HG03575 (cell line): Measurements from ENCODE around the gene AGPS.
"Not testable (repeated sequence)": the region's sequence is repeated elsewhere in the genome, so short reads cannot be mapped to it uniquely, and the experiment has no call there.

Experiments
- ATAC-seq: cut with Tn5 transposase; IDR thresholded peaks from one replicate; pipeline ENCODE4 v1.9.1; 2021; ENCODE audit not compliant: unreplicated experiment, insufficient number of reproducible peaks, low FRiP score; ENCODE audit errors: extremely low read depth

The AGPS gene

DNA sequence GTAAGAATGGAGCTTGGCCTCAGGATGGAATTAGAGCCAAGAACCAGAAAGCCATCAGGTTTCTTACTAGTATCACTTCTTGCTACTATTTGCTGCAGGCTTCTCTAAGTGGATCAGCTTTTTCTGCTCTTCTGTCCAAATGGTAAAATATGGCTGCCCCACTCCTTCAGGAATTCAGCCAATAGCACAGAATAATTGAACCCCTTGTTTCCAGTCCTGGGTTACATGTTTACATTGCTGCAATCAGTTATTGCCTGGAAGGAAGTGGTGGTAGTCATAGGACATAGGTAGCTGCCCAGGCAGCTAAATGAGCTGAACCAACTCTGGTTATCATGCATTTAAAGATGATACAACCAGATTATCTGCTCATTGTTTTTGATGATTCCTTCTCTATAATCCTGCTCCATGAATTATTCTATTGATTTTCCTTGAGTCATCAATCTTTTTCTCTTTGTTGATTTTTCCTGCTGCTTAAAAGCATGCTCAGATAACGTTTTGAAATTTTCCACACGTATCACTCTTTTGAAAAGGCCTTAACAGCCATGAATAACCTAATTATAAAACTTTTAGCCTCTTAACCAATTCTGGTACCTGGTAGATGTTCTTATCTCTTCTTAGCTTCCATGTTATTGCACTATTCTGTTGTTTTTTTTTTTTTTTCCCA, 12.6 kb downstream of the AGPS start:
- ATAC-seq = no peak

DNA sequence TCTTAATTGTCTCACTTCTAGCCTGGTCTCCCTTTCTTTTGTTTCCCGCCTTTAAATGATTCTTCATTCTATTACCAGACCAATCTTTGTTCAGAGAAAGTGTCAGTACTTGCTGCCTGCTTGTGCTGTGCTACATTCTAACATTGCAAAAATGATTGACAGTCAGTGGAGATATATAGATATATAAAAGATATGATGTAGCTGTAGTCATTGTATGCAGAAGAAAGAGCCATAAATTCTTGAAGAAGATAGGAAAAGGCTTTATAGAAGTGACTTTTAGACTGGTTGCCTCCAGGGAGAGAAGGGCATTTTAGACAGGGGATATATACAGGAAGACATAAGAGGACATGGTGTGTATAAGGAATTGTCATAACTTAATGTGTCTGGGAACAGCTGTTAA, 13.6 kb downstream of the AGPS start:
- ATAC-seq = no peak

DNA sequence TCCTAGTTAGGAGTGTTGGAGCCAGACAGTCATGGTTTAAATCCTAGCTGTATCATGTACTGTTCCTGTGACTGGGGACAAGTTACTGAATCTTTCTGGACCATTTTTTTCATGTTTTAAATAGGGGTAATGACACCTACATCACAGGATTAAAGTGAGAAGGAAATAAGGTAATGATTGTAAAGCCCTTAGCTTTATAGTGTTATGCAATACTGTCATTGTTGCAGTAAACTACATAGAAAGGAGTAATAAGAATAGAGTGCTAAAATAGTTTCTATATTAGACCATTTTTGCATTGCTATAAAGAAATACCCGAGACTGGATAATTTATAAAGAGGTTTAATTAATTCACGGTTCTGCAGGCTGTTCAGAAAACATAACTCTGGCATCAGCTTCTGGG, 14.5 kb downstream of the AGPS start:
- ATAC-seq = no peak

DNA sequence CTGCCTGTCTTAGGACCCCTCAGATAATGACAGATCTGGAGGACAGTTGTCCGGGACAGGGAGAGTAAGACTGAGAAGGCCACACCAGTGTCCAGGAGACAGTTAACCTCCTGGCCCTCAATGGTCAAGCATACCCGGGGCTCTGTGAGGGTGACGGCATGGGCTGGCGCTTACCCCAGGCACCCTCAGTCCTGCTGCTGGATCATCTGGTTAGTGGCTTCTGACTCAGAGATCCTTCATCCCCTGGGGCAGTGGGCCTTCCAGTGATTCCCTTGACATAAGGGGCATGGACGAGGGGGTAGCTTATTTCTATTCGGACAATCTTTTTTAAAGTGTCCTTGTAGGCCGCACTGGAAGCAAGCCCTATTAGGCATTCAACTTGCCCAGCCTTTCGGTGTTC, 18.1 kb downstream of the AGPS start:
- not testable (repeated sequence) for ATAC-seq

DNA sequence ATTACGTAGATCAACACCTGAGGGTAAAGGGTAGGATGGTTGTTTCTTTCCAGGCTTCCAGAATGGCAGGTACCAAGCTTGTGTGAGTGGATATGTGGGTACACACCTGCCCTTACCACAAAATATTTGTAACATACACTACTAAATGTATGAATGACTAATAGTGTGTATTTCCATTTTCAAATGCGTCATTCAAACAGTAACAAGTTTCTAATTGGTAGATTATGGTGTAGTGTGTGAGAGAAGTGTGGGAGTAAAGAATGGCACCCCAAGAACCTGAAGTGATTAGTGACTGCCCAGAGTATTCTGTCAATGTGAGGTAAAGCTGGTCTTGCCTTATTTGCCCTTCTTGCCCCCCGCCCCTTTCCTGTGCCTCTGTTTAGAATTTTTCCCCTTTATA, 21.1 kb downstream of the AGPS start:
- ATAC-seq = no peak

DNA sequence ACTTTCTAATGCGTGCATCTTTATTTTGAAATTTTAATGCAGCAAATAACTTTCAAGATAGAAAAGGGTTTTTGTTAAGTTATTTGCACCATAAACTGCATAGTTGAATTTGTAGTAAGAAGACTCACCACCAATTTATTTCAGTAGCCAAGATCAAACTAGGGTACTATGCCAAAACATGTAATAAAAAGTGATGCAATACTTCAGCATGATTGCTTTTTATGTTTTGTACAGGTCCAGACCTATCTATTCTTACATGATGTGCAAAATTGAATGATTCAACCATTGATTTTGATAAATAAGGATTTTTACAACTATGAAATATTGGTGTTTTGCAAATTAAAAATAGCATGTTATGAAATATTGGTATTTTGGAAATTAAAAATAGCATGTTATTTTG, 26.7 kb downstream of the AGPS start:
- ATAC-seq = no peak

DNA sequence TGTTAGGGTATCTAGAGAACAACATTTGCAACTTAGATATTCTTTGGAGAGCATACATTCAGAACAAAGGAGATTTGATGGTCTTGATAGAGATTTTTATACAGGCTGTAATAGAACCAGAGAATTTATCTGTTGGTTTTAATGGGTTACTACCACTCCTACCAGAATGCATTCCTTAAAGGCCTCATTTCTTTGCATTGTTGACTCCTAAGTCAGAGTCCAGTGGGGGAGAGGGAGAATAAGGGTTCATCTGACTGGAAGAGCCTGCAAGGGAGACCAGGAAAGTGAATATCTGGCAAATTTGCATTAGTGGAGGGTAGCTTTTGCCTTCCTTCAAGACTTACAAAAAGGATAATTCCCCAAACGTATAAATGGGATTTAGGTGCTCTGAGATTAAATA, 29.7 kb downstream of the AGPS start:
- ATAC-seq = no peak

DNA sequence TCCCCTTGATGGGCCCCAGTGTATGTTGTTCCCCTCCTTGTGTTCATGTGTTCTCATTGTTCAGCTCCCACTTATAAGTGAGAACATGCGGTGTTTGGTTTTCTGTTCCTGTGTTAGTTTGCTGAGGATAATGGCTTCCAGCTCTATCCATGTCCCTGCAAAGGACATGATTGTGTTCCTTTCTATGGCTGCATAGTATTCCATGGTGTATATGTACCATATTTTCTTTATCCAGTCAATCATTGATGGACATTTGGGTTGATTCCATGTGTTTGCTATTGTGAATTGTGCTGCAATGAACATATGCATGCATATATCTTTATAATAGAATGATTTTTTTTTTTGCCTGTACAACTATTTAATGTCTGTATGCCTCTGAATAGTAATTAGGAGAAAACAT, 31.5 kb downstream of the AGPS start:
- not testable (repeated sequence) for ATAC-seq

DNA sequence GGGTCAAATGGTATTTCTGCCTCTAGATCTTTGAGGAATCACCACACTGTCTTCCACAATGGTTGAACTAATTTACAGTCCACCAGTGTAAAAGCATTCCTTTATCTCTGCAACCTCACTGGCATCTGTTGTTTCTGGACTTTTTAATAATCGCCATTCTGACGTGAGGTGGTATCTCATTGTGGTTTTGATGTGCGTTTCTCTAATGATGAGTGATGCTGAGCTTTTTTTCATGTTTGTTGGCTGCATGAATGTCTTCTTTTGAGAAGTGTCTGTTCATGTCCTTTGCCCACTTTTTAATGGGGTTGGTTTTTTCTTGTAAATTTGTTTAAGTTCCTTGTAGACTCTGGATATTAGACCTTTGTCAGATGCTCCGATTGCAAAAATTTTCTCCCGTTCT, 32.0 kb downstream of the AGPS start:
- not testable (repeated sequence) for ATAC-seq

DNA sequence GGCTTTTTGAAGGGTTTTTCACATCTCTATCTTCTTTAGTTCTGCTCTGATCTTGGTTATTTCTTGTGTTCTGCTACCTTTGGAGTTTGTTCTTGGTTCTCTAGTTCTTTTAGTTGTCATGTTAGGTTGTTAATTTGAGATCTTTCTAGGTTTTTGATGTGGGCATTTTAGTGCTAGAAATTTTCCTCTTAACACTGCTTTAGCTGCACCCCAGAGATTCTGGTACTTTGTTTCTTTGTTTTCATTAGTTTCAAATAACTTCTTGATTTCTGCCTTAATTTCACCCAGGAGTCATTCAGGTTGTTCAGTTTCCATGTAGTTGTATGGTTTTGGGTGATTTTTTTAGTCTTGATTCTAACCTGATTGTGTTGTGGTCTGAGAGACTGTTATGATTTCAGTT, 34.7 kb downstream of the AGPS start:
- no peak for ATAC-seq

DNA sequence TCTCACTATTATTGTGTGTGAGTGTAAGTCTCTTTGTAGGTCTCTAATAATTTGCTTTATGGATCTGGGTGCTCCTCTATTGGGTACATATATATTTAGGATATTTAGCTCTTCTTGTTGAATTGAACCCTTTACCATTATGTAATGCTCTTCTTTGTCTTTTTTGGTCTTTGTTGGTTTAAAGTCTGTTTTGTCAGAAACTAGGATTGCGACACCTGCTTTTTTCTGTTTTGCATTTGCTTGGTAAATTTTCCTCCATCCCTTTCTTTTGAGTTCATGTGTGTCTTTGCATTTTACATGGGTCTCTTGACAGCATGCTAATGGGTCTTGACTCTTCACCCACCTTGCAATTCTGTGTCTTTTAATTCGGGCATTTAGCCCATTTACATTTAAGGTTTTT, 35.4 kb downstream of the AGPS start:
- not testable (repeated sequence) for ATAC-seq

DNA sequence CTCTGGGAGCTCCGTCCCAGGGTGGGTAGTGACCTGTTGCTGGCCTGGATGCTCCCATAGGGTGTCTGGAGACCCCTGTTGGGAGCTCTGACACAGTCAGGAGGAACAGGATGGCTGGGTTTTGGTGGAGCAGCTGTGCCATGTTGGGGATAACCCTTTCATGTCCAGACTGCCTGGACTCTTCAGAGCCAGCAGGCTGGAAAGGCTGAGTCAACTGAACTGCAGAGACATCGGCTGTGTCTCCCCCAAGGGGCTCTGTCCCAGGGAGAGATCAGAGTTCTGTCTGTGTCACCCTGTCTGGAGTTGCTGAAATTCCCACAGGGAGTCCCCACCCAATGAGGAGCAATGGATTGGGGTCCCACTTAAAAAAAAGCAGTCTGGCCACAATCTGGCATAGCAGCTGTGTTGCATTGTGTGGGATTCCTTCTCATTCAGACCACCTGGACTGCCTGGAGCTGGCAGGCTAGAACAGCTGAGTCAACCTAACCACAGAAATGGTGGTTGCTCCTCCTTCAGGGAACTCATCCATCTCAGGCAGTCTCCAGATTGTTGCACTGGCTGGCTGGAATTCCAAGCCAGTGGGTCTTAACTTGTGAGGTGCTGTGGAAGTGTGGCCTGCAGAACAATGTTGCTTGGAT, 37.2 kb downstream of the AGPS start:
- no peak for ATAC-seq

DNA sequence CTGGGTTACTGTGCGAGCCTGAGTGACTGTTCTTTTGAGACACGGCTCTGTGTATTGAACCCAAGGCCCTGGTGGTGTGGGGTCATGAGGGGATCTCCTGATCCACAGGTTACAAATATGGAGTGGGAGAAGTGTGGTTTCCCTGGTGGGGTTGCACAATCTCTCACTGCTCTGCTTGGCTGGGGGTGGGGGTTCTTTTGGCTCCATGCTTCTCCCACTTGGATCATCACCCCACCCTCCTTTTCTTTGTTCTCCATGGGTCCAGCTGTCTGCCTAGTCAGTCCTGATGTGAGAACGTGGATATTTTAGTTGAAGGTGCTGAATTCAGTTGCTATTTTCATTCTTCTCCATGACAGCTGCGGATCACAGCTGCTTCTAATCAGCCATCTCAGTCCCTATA, 37.8 kb downstream of the AGPS start:
- ATAC-seq = no peak

DNA sequence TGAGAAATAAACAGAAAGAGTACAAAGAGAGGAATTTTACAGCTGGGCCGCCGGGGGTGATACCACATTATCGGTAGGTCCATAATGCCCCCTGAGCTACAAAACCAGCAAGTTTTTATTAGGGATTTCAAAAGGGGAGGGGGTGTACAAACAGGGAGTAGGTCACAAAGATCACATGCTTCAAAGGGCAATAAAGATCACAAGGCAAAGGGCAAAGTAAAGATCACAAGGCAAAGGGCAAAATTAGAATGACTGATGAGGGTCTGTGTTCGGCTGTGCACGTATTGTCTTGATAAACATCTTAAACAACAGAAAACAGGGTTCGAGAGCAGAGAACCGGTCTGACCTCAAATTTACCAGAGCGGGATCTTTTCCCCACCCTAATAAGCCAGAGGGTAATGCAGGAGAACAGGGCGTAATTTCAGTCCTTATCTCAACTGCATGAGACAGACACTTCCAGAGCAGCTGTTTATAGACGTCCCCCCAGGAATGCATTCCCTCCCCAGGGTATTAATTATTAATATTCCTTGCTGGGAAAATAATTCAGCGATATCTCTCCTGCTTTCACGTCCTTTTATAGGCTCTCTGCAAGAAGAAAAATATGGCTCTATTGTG, 38.6 kb downstream of the AGPS start:
- ATAC-seq = not testable (repeated sequence)

DNA sequence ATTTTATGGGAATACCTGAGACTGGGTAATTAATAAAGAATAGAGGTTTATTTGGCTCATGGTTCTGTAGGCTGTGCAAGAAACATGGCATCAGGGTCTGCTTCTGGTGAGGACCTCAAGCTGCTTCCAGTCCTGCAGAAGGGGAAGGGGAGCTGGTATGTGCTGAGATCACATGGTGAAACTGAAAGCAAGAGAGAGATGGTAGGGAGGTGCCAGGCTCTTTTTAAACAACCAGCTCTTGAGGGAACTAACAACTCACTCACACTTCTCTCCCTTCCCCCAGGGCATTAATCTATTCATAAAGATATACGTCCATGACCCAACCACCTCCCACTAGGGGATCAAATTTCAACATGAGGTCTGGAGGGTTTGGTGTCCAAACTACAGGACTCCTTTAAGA, 40.1 kb downstream of the AGPS start:
- ATAC-seq = no peak

DNA sequence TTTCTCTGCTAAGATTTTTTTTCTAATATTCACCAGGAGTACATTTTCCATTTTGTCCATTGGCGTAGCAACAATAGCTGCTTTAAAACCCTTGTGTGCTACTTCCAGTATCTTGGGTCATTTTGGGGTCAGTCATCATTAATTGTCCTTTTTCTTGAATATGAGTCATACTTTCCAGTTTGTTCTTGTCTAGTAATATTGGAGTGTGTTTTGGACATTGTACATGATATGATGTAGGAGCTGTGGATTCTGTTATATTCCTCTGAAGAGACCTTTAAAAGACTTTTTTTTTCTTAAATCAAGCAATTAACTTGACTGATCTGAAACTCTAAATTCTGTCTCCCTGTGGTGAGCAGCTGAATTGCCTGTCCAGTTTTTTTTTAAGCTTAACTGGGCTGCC, 40.8 kb downstream of the AGPS start:
- no peak for ATAC-seq

DNA sequence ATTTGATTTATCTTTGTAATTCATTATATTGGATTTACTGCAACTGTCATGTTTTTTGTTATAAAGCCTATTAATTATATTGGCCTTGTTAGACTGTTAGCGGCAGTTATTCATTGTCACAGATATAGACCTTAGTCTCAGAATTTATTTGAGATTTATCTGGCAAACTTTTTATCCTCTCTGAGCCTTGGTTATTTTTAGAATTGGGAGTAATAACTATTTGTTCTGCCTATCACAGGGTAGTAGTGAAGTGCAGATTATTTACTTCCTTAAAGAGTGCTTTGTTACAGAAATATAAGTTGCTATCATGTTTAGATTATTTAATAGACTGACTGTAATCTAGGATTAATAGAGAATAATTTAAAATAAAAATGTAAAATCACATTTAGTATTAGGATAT, 41.9 kb downstream of the AGPS start:
- no peak for ATAC-seq

DNA sequence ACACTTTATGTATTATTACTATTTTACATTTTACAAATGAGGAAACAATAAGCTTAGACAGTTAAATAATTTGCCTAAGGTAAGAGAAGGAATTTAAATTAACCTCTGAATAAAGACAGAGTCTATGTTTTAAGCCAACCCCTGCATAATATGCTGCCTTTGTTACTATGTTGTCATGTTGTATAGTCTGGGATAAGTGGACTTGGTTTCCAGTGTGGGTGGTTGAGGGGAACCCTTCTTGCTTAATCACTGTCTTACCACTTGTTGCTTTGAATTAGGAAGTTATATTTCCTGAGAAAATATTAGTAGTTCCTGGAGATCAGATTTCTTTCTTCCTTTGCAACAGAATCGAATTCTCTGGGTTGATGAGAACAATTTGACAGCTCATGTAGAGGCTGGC, 52.6 kb downstream of the AGPS start:
- no peak for ATAC-seq

DNA sequence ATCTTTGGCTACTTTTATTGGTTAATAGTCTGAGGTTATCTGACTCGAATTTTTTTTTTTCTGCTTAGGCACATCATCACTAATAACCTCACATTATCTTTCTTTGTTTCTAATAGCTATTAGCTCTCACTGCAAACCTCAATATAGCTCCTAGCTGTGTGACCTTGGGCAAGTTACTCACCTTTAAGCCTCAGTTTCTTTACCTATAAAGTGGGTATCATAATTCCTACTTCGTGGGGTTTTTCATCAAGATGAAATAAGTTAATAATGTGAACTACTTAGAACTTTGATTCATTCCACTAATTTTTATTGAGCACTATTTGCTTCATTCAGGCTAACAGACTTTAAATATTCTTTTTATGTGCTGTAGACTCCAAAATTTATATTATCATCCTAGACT, 55.5 kb downstream of the AGPS start:
- ATAC-seq = no peak

DNA sequence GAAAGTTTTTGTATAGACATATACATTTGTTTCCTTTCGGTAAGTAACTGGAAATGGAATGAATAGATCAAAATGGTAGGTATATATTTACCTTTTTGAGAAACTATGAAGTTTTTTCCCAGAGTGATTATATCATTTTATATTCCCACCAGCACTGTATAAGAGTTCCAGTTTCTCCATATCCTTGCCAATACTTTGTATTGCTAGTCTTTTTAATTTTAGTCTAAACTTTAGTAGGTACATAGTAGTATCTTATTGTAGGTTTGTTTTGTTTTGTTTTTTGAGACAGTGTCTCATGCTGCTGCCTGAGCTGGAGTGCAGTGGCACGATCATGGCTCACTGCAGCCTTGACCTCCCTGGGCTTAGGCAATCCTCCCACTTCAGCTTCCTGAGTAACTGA, 56.6 kb downstream of the AGPS start:
- ATAC-seq = no peak

DNA sequence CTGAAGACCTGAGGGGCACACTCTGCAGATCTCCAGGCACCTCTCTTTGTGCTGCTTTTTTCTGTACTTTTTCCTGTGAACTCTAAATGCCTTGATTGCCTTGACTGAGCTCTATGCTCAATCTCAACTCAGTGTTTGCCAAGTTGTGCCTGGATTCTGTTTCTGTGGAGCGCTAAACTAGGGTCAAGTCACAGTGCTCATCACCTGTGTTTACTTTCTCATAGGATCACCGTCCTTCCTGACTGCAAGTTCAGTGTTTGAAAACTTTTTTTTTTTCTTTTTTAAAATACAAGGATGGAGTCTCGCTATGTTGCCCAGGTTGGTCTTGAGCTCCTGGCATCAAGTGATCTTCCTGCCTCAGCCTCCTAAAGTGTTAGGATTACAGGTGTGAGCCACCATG, 62.6 kb downstream of the AGPS start:
- ATAC-seq = no peak
